AG10803 (cell line): ENCODE measurements around the gene FYN.

Source experiments
- DNase-seq: peaks from one replicate; pipeline ENCODE4 v3.0.0; 2010; ENCODE audit warnings: low read depth
- H3K4me3 ChIP-seq: 2 replicates; pipeline ENCODE4 v1.5.1; 2011; ENCODE audit warnings: mild to moderate bottlenecking, low read length, control low read depth
- CTCF ChIP-seq: conservative IDR thresholded peaks from 2 replicates; pipeline ENCODE4 v1.5.1; 2011; ENCODE audit warnings: mild to moderate bottlenecking, low read length, control low read depth, inconsistent platforms

The FYN gene

GRCh38 chr6:111832833-111833418 lies 40.3 kb downstream of the FYN start:
- no peak for TF ChIP-seq CTCF
- peak; percentile 18 for DNase-seq
- H3K4me3 ChIP-seq: peak overlapping the region; percentile 33

- TF ChIP-seq CTCF: no peak
- H3K4me3 ChIP-seq: no peak overlapping the region
- DNase-seq: no peak
These were observed 41.8 kb downstream of the FYN start for GRCh38 chr6:111831408-111831807.

GRCh38 chr6:111829998-111830397 lies 43.3 kb downstream of the FYN start:
- DNase-seq: peak; percentile 54
- TF ChIP-seq CTCF: no peak
- no peak overlapping the region for H3K4me3 ChIP-seq

- no peak for TF ChIP-seq CTCF
- no peak for DNase-seq
- no peak overlapping the region for H3K4me3 ChIP-seq
These were observed 43.7 kb downstream of the FYN start for GRCh38 chr6:111829581-111829980.

DNA sequence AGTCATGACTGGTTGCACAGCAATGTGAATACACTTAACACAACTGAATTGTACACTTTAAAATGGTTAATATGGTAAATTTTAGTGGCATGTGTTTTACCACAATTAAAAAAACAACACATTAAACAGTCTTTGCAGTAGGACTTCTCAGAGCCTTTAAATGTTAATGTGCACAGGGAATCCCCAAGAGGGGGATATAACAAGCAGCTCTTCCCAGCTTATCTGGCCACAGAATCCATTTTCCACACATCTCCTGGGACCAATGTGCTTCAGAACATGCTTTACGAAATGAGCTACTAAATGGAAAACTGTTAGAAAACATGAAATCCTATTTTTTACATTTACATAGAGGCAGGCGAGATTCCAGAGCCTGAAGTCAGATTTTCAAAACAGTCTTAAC lies 44.4 kb downstream of the FYN start:
- no peak for TF ChIP-seq CTCF
- no peak for DNase-seq
- no peak overlapping the region for H3K4me3 ChIP-seq

- DNase-seq: no peak
- TF ChIP-seq CTCF: no peak
- no peak overlapping the region for H3K4me3 ChIP-seq
These were observed 47.7 kb downstream of the FYN start for GRCh38 chr6:111825439-111826086.

- no peak overlapping the region for H3K4me3 ChIP-seq
These were observed 48.5 kb downstream of the FYN start for GRCh38 chr6:111824608-111825337.

More at GRCh38 chr6:111824608-111825337, 48.5 kb downstream of the FYN start:
- no peak for DNase-seq
- no peak for TF ChIP-seq CTCF
